HG02642 (cell line): ENCODE data around the gene APOC1.
"Not testable (repeated sequence)": the region's sequence is repeated elsewhere in the genome, so short reads cannot be mapped to it uniquely, and the experiment has no call there.

Experiments
- ATAC-seq: cut with Tn5 transposase; IDR thresholded peaks from one replicate; pipeline ENCODE4 v1.9.1; 2021; ENCODE audit warnings: mild to moderate bottlenecking; ENCODE audit not compliant: unreplicated experiment, poor library complexity

Gene APOC1

DNA sequence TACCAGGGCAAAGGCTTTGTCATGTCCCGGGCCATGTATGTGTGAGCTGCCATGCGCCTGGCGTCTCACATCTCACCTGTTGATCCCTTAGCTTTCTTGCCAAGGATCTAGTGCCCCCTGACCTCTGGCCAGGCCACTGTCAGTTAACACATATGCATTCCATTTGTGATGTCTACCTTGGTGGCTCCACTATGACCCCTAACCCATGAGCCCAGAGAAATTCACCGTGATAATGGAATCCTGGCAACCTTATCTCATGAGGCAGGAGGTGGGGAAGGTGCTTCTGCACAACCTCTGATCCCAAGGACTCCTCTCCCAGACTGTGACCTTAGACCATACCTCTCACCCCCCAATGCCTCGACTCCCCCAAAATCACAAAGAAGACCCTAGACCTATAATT lies 26.1 kb upstream of the APOC1 start:
- ATAC-seq, result not testable (repeated sequence)

DNA sequence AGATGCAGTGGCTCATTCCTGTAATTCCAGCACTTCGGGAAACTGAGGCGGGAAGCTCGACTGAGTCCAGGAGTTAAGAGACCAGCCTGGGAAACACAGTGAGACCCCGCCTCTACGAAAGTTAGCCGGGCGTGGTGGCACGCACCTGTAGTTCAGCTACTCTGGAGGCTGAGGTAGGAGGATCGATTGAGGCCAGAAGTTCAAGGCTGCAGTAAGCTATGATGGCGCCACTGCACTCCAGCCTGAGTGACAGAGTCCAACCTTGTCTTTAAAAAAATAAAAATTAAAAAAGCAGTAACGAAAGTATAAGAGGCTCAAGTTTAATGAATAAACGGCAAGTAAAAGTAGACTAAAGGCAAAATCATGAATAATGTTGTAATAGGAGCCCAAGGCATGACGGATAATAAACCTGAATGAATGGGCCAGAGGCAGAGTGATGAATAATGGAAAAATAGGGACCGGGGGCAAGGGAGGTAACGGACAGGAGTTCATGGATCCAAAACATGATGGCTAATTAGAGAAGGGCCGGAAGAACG lies 24.5 kb upstream of the APOC1 start:
- ATAC-seq, result no peak

DNA sequence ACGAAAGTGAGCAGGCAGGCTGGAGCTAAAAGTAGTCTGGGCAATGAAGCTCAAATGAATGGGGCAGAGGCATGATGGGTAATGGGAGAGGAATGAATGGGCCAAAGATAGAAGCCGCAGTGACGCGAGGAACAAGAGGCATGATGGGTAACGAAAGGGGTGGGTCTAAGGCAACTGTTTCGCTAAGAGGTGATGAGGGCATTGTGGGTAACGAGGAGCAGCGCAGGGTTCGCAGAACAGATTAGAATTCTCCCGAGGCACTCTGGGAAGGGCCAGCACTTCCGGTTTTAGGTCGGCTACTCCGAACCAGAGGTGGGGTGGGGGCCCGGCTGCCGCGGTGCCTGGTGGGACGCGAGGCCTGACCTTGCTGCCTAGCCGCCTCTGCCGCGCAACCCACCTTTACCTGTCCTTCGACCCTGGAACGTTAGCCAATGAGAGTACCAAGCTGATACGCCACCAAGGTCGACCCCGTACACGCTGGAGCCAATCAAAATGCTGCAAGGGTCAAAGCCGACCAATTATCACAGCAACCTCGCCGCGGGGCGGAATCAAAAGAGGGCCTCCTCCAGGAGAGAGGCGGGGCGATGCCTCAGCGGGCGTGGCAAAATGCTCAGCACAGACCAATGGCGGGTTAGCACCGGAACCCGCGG lies 23.9 kb upstream of the APOC1 start:
- ATAC-seq, result peak; percentile 80

DNA sequence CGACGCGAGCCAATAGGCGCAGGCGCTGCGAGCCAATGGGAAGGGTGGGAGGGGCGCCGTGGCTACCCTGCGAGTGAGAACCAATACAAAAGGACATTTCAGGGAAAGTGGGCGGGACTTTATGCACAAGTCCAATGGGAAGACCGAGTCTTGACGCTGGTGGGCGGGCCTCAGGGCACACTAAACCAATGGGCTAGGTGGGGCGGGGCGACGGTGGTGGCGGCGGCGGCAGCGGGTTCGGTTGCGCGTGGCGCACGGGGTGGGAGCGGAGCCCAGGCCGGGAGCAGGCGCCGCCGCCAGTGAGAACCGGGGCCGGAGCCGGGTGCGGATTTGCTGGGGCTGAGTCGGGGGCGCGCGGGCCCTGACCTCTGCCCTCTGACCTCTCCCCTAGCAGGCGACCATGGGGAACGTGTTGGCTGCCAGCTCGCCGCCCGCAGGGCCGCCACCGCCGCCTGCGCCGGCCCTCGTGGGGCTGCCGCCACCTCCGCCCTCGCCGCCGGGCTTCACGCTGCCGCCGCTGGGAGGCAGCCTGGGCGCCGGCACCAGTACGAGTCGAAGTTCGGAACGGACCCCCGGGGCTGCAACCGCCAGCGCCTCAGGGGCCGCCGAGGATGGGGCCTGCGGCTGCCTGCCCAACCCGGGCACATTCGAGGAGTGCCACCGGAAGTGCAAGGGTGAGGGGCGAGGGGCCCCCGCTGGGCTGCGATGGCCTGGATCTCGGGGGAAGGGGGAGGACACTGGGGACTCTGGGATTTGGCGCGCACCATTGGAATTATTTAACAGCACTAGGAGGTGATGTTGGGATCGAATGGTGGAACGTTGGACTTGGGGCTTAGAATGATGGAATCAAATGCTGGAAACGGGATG lies 23.2 kb upstream of the APOC1 start, which contains the start of gene TOMM40:
TOMM40 (plus strand) TSS at position 239 of the 867 bp plus-strand sequence; CDS start at position 401, 162 bp downstream.
- peak; percentile 72 for ATAC-seq

DNA sequence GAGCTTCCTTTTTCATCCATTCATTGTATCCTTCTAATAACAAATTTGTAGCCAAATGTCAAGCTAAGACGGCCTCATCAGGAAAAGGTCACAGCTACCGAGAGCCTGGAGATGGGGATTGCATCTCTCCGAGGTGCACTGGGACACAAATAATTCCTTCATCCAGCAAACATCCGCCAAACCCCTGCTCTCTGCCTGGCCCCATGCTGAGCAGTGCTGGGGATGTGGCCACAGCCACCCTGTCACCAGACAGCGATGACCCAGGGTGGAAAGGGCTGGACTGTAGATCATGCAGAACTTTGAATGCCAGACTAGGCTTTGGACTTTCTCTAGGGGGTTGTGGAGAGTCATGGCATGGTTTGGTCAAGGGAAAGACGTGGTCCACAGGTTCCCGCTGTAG lies 21.5 kb upstream of the APOC1 start:
- ATAC-seq, result no peak

DNA sequence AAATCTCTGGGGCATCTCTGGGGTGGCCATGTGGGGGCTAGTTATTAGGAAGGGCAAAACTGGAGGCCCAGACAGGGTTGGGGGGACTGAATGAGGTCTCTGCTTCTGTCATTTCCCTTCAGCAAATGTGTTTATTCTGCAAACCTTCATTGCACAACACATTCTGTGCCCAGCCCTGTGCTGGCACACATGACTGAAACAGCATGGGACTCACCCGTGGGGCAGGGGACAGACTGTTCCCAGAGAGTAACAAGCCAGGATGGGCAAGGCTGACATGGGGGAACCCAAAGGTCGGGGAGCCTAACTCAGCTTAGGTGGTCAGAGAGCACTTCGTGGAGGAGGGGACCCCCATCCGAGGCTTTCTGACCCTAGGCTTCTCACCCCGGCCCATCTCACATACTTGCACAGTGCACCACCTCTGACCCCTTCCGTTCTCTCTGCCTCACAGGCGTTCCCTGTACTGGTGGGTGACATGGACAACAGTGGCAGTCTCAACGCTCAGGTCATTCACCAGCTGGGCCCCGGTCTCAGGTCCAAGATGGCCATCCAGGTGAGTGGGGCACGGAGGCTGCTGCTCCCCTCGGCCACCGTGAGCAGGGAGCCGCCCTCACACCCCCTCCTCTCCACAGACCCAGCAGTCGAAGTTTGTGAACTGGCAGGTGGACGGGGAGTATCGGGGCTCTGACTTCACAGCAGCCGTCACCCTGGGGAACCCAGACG lies 20.9 kb upstream of the APOC1 start:
- ATAC-seq, result no peak

DNA sequence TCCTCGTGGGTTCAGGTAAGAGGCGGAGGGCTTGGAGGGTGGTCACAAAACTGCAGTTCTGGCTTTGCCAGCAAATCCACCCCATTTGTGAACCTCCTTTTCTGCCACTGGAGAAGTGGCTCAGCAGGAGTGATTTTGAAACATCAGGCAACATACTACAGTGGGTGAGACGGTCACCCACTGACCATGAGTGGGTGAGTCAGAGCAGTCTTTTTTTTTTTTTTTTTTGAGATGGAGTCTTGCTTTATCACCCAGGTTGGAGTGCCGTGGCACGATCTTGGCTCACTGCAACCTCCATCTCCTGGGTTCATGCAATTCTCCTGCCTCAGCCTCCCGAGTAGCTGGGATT lies 20.4 kb upstream of the APOC1 start:
- ATAC-seq, result no peak

DNA sequence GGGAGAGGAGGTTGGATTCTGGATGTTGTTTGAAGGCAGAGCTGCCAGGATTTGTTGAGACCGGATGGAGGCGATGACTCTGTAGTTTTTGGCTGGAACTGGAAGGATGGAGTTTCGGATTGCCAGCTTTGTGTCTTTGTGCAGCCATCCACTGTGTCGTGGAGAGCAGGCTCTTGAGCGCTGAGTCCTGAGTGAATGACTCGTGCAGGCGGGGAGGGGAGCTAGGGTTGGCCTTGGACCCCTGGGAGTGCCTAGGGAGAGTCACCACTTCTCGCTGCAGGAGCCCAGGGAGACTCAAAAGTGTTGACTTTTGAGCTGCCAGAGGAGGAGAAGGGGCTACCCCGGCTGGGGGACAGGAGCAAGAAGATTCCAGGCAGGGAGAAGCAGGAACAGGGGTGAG lies 19.5 kb upstream of the APOC1 start:
- no peak for ATAC-seq

DNA sequence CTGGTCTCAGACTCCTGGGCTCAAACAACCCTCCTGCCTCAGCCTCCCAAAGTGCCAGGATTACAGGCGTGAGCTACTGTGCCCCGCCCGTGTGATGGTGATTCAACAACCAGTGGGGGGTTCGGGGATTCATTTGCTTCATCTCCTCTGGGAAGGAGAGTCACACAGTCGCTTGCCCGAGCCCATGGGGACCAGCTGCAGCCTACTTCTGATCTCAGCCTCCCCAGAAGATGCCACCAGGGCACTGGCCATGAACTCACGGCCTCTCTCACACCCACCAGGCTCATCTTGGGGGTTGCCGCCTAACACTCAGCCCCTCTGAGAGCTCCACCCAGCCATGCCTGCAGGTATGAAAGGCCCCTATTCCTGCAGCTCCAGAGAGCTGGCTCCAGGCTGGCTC lies 16.6 kb upstream of the APOC1 start:
- ATAC-seq, result no peak

DNA sequence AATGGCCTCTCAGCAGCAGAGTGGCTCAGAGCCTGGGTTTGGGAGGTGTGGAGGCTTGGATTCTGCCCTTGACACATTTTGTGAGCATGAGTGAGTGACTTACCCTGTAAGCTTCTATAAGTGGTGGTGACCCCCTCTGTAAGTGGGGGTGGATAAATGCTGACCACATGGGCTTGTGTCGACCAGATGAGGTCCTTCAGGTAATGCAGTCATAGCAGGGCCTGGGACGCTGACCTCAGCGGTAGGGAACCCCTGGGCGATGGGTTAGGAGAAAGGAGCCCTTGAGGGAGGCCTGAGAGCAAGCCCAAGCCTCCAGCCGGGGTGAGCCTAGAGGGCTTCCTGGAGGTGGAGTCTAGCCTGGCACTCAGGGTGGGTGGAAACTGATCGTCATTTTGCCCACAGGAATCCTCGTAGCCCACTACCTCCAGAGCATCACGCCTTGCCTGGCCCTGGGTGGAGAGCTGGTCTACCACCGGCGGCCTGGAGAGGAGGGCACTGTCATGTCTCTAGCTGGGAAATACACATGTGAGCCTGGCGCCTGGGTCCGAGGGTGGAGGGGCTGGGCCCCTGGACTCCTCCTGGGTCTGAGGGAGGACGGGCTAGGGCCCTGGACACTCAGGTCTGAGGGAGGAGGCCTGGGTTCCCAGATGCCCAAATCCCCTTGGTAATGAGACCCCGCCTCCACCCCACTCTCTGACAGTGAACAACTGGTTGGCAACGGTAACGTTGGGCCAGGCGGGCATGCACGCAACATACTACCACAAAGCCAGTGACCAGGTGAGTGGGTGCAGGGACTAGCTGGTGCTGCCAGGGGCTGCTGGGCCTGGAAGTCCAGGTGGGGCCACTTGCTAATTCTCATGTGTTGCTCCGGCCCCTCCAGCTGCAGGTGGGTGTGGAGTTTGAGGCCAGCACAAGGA lies 13.8 kb upstream of the APOC1 start:
- no peak for ATAC-seq

DNA sequence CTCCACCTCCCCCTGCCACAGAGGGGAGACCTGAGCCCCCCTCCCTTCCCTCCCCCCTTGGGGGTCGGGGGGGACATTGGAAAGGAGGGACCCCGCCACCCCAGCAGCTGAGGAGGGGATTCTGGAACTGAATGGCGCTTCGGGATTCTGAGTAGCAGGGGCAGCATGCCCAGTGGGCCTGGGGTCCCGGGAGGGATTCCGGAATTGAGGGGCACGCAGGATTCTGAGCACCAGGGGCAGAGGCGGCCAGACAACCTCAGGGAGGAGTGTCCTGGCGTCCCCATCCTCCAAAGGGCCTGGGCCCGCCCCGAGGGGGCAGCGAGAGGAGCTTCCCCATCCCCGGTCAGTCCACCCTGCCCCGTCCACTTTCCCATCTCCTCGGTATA lies 11.2 kb upstream of the APOC1 start:
- ATAC-seq, result no peak

DNA sequence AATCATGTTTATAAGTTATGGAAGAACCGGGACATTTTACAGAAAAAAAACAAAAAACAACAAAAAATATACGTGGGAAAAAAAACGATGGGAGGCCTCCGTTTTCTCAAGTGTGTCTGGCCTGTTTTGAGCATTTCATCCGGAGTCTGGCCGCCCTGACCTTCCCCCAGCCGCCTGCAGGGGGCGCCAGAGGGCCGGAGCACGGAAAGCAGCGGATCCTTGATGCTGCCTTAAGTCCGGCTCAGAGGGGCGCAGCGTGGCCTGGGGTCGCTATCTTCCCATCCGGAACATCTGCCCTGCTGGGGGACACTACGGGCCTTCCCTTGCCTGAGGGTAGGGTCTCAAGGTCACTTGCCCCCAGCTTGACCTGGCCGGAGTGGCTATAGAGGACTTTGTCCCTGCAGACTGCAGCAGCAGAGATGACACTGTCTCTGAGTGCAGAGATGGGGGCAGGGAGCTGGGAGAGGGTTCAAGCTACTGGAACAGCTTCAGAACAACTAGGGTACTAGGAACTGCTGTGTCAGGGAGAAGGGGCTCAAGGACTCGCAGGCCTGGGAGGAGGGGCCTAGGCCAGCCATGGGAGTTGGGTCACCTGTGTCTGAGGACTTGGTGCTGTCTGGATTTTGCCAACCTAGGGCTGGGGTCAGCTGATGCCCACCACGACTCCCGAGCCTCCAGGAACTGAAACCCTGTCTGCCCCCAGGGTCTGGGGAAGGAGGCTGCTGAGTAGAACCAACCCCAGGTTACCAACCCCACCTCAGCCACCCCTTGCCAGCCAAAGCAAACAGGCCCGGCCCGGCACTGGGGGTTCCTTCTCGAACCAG lies 10.6 kb upstream of the APOC1 start:
- peak; percentile 42 for ATAC-seq

DNA sequence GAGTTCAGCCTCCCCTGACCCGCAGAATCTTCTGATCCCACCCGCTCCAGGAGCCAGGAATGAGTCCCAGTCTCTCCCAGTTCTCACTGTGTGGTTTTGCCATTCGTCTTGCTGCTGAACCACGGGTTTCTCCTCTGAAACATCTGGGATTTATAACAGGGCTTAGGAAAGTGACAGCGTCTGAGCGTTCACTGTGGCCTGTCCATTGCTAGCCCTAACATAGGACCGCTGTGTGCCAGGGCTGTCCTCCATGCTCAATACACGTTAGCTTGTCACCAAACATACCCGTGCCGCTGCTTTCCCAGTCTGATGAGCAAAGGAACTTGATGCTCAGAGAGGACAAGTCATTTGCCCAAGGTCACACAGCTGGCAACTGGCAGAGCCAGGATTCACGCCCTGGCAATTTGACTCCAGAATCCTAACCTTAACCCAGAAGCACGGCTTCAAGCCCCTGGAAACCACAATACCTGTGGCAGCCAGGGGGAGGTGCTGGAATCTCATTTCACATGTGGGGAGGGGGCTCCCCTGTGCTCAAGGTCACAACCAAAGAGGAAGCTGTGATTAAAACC lies 9.9 kb upstream of the APOC1 start:
- ATAC-seq, result no peak

DNA sequence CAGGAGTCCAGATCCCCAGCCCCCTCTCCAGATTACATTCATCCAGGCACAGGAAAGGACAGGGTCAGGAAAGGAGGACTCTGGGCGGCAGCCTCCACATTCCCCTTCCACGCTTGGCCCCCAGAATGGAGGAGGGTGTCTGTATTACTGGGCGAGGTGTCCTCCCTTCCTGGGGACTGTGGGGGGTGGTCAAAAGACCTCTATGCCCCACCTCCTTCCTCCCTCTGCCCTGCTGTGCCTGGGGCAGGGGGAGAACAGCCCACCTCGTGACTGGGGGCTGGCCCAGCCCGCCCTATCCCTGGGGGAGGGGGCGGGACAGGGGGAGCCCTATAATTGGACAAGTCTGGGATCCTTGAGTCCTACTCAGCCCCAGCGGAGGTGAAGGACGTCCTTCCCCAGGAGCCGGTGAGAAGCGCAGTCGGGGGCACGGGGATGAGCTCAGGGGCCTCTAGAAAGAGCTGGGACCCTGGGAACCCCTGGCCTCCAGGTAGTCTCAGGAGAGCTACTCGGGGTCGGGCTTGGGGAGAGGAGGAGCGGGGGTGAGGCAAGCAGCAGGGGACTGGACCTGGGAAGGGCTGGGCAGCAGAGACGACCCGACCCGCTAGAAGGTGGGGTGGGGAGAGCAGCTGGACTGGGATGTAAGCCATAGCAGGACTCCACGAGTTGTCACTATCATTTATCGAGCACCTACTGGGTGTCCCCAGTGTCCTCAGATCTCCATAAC lies 8.8 kb upstream of the APOC1 start, which contains the start of gene APOE:
APOE (plus strand) TSS at position 360 of the 724 bp plus-strand sequence. CDS start 829 bp downstream, outside the sequence.
- no peak for ATAC-seq

DNA sequence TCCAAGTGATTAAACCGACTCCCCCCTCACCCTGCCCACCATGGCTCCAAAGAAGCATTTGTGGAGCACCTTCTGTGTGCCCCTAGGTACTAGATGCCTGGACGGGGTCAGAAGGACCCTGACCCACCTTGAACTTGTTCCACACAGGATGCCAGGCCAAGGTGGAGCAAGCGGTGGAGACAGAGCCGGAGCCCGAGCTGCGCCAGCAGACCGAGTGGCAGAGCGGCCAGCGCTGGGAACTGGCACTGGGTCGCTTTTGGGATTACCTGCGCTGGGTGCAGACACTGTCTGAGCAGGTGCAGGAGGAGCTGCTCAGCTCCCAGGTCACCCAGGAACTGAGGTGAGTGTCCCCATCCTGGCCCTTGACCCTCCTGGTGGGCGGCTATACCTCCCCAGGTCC lies 6.8 kb upstream of the APOC1 start:
- ATAC-seq, result no peak

DNA sequence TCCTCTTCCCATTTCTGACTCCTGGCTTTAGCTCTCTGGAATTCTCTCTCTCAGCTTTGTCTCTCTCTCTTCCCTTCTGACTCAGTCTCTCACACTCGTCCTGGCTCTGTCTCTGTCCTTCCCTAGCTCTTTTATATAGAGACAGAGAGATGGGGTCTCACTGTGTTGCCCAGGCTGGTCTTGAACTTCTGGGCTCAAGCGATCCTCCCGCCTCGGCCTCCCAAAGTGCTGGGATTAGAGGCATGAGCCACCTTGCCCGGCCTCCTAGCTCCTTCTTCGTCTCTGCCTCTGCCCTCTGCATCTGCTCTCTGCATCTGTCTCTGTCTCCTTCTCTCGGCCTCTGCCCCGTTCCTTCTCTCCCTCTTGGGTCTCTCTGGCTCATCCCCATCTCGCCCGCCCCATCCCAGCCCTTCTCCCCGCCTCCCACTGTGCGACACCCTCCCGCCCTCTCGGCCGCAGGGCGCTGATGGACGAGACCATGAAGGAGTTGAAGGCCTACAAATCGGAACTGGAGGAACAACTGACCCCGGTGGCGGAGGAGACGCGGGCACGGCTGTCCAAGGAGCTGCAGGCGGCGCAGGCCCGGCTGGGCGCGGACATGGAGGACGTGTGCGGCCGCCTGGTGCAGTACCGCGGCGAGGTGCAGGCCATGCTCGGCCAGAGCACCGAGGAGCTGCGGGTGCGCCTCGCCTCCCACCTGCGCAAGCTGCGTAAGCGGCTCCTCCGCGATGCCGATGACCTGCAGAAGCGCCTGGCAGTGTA lies 6.2 kb upstream of the APOC1 start:
- no peak for ATAC-seq

DNA sequence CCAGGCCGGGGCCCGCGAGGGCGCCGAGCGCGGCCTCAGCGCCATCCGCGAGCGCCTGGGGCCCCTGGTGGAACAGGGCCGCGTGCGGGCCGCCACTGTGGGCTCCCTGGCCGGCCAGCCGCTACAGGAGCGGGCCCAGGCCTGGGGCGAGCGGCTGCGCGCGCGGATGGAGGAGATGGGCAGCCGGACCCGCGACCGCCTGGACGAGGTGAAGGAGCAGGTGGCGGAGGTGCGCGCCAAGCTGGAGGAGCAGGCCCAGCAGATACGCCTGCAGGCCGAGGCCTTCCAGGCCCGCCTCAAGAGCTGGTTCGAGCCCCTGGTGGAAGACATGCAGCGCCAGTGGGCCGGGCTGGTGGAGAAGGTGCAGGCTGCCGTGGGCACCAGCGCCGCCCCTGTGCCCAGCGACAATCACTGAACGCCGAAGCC lies 5.6 kb upstream of the APOC1 start:
- ATAC-seq, result no peak
